Left forelimb (tissue), 1 donor: ENCODE results near the gene FUBP3.

ENCODE experiments used
- DNase-seq: peaks from one replicate; pipeline ENCODE4 v3.0.0-alpha.2; 2018; ENCODE audit warnings: low spot score

The FUBP3 gene

GRCh38 chr9:130662099-130662969, 83.0 kb downstream of the FUBP3 start:
- DNase-seq: no peak

- no peak for DNase-seq
Observed at GRCh38 chr9:130662970-130663257, 83.5 kb downstream of the FUBP3 start.

DNA sequence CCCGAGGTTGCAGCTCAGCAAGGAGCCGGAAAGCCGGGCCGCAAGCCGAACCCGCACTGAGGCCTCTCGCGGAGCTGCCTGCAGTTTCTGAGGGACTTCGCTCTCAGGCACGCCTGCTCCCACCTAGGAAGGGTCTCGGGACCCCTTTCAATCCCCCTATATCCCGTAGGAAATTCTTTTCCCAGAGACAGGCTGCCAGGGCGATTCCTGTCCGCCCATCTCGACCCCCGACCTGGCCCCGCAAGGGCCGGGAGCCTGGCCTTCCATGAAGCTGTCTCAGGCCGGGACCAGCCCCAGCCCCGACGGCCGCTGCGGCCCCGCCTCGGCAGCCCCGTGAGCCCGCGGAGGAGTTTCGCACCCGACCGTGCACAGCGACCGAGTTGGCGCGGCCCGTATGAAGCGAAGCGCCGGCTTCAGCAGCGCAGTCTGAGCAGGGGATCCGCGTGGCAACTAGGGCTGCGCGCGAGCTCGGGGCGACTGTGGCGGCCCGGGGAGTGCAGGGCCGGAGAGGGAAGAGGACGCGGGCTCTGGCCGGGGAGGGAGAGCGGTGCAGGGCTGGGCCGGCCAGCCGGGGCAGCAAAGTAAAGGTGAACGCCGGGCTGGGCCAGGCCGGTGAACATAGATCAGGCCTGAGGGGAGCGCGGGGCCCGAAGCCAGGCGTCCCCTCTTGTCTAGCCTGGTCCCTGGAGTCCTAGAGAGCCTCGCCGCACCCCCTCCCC, 84.0 kb downstream of the FUBP3 start:
- no peak for DNase-seq

GRCh38 chr9:130663977-130664250, 84.5 kb downstream of the FUBP3 start:
- no peak for DNase-seq

- DNase-seq: no peak
Observed at GRCh38 chr9:130664251-130665028, 85.1 kb downstream of the FUBP3 start, which contains the start of gene PRDM12. PRDM12 (plus strand) TSS chr9:130664594; CDS start chr9:130664654, 60 bp downstream.

DNA sequence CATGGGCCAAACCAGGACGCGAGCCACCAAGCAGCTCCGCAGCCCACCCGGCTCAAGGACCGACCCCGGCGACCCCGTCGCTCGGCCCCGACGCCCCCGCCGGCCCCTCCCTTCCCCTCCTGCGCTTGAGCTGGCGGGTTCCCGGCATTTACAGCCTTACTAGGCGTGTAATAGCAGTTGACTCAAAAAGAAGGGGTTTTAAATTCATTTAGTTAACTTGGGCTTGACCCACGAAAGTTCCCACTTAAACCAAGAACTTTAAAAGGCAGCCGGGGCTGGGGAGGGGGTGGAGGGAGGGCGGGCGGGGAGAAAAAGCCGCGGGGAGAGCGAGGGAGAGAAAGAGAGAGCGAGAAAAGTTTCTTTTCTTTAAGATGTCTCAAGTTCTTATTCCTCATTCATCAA, 85.7 kb downstream of the FUBP3 start:
- DNase-seq: no peak

GRCh38 chr9:130665431-130666392, 86.3 kb downstream of the FUBP3 start:
- no peak for DNase-seq

DNA sequence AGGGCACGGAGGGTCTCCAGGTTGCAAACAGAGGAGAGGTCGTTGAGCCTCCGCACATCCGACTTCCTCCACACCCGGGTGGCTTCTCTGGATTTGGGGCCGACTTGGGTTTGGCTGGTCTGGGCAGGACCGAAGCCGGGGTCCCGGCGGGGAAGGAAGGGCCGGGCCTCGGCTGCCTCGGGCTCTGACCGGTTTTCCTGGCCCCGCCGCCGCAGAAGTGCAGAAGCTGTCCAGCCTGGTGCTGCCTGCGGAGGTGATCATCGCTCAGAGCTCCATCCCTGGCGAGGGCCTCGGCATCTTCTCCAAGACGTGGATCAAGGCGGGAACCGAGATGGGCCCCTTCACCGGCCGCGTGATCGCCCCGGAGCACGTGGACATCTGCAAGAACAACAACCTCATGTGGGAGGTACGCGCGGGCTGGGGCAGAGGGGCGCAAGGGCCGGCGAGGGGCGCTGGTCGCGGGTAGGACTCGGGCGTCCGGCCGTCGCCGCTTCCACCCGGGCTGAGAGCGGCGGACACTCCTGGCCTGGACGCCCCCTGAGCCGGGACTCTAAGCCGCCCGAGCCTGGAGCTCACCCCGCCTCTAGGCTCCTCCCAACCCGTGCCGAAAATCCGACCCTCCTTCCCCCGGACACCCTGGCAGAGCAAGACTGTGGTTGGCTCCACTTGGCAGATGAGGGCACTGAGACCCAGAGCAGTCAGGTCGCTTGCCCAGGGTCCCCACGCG, 87.2 kb downstream of the FUBP3 start:
- DNase-seq: no peak

DNA sequence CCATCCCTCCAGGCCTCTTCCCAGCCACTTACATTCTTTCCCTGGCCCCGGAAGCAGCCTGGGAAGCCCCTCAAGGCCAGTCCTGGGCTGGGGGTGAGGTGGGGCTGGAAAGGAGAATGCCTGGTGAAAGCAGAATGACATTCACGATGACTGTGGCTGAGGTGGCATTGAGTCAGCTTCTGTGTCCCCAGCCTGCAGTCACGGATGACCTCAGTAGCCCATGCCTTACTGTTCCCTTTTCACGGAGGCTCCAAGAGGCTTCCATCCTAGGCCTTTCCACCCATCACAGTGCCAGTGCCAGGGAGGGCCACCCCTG, 87.7 kb downstream of the FUBP3 start:
- no peak for DNase-seq

GRCh38 chr9:130668196-130668595, 88.8 kb downstream of the FUBP3 start:
- no peak for DNase-seq

DNA sequence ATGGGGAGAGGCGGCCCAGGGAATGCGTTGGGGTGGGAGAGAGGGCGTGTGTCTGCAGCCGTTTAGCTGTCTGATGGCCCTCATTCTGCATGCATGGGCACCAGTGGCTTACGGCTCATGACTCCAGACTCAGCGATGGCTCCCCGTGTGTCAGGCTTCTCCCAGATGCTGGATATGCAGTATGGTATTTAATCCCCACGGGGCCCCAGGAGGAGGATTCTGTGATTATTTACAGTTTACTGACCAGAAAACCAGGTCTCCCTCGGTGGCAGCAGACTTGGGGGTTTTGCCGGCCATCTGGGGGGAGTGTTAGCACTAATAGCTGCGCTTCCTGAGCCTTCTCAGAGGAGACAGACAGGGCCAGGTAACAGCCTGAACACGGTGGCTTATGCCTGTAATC, 89.3 kb downstream of the FUBP3 start:
- DNase-seq: no peak

GRCh38 chr9:130669965-130670364, 90.6 kb downstream of the FUBP3 start:
- no peak for DNase-seq

GRCh38 chr9:130670644-130671043, 91.3 kb downstream of the FUBP3 start:
- no peak for DNase-seq

- no peak for DNase-seq
Observed at GRCh38 chr9:130672466-130672865, 93.1 kb downstream of the FUBP3 start.

GRCh38 chr9:130672933-130673615, 93.7 kb downstream of the FUBP3 start:
- no peak for DNase-seq

DNA sequence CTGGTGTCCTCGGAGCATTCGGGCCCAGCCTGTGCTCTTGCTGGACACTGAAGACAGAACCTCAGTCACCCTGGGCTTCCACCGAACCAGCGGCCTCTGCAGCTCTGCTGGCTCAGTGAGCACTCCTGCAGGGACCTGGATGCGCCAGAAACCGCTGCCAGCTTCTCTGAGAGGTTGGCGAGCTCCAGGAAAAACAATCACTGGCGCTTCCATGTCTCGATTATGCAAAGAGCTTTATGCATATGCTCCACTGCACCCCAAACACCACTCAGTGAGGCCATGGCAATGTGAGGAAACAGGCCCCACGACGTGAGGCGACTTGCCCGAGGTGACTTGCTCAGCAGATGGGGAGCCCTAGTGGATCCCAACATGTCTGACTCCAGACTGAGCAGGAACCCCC, 96.0 kb downstream of the FUBP3 start:
- no peak for DNase-seq

GRCh38 chr9:130677252-130677651, 97.9 kb downstream of the FUBP3 start:
- no peak for DNase-seq

DNA sequence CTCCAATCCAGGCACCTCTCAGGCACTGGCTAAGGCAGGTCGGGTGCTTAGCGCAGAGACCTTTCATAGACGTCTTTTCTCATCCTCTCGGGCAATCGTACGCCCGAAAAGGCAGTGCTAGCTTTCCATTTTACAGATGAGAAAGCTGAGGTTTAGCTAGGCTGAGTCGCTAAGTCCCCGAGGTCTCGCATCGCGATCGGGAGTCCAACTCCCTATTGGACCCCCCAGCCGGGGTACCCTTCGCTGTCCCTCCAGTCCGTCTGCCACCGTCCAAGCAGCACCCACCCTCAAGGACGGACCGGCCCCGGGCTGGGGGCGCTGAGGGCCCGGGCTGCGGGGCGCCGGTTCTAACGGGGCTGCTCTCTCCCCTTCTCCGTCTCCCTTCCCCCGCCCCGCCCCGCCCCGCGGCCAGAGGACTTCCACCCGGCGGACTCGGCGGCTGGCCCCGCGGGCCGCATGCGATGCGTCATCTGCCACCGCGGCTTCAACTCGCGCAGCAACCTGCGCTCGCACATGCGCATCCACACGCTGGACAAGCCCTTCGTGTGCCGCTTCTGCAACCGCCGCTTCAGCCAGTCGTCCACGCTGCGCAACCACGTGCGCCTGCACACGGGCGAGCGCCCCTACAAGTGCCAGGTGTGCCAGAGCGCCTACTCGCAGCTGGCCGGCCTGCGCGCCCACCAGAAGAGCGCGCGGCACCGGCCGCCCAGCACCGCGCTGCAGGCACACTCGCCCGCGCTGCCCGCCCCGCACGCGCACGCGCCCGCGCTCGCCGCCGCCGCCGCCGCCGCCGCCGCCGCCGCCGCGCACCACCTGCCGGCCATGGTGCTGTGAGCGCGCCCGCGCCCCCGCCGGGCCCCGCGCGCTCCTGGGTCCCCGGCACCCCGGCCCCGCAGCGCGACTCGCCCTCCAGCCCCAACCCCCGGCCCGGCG, 101.7 kb downstream of the FUBP3 start:
- no peak for DNase-seq

GRCh38 chr9:130681769-130682420, 102.5 kb downstream of the FUBP3 start:
- DNase-seq: no peak
